Ishikawa (cell line): ENCODE results near the gene UBIAD1.

ENCODE experiments used
- CEBPB ChIP-seq: IDR thresholded peaks from 2 replicates; pipeline ENCODE4 v1.6.1; 2012
- TF ChIP-seq, protein P1 (sequence below): IDR thresholded peaks from 2 replicates; pipeline ENCODE4 v1.6.1; 2012
- TF ChIP-seq, protein P2 (sequence below): IDR thresholded peaks from 2 replicates; pipeline ENCODE4 v1.6.1; 2012; ENCODE audit warnings: low read depth, mild to moderate bottlenecking

- TF ChIP-seq CEBPB: no peak
- TF ChIP-seq, protein P1, sequence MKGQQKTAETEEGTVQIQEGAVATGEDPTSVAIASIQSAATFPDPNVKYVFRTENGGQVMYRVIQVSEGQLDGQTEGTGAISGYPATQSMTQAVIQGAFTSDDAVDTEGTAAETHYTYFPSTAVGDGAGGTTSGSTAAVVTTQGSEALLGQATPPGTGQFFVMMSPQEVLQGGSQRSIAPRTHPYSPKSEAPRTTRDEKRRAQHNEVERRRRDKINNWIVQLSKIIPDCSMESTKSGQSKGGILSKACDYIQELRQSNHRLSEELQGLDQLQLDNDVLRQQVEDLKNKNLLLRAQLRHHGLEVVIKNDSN: no peak
- TF ChIP-seq, protein P2, sequence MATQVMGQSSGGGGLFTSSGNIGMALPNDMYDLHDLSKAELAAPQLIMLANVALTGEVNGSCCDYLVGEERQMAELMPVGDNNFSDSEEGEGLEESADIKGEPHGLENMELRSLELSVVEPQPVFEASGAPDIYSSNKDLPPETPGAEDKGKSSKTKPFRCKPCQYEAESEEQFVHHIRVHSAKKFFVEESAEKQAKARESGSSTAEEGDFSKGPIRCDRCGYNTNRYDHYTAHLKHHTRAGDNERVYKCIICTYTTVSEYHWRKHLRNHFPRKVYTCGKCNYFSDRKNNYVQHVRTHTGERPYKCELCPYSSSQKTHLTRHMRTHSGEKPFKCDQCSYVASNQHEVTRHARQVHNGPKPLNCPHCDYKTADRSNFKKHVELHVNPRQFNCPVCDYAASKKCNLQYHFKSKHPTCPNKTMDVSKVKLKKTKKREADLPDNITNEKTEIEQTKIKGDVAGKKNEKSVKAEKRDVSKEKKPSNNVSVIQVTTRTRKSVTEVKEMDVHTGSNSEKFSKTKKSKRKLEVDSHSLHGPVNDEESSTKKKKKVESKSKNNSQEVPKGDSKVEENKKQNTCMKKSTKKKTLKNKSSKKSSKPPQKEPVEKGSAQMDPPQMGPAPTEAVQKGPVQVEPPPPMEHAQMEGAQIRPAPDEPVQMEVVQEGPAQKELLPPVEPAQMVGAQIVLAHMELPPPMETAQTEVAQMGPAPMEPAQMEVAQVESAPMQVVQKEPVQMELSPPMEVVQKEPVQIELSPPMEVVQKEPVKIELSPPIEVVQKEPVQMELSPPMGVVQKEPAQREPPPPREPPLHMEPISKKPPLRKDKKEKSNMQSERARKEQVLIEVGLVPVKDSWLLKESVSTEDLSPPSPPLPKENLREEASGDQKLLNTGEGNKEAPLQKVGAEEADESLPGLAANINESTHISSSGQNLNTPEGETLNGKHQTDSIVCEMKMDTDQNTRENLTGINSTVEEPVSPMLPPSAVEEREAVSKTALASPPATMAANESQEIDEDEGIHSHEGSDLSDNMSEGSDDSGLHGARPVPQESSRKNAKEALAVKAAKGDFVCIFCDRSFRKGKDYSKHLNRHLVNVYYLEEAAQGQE: no peak
Observed at GRCh38 chr1:11331036-11331944, 58.3 kb downstream of the UBIAD1 start.
